ENCODE data around the gene HLA-DMA.

The HLA-DMA gene

GRCh38 chr6:32952817-32953739, at the start of gene HLA-DMA:
HLA-DMA (minus strand) TSS chr6:32953097; CDS start chr6:32953036, 61 bp downstream.
- no peak for TF ChIP-seq ZNF274 (IDR thresholded peaks at IDR 0.05; ENCODE audit: low read depth, low read length)
- H3K4me3 ChIP-seq (ENCODE audit: low read length): peak within 1 kb of the TSS; percentile 97

GRCh38 chr6:33001685-33002084, 48.8 kb upstream of the HLA-DMA start:
- H3K4me3 ChIP-seq (ENCODE audit: low read length): no peak overlapping the region
- TF ChIP-seq ZNF274 (IDR thresholded peaks at IDR 0.05; ENCODE audit: low read depth, low read length): no peak

- no peak overlapping the region for H3K4me3 ChIP-seq (ENCODE audit: low read length)
- no peak for TF ChIP-seq ZNF274 (IDR thresholded peaks at IDR 0.05; ENCODE audit: low read depth, low read length)
These were observed 47.2 kb upstream of the HLA-DMA start for GRCh38 chr6:33000055-33000454.

- TF ChIP-seq ZNF274 (IDR thresholded peaks at IDR 0.05; ENCODE audit: low read depth, low read length): no peak
These were observed 42.6 kb upstream of the HLA-DMA start for GRCh38 chr6:32995448-32995847.

GRCh38 chr6:32993363-32993973, 40.6 kb upstream of the HLA-DMA start:
- no peak for TF ChIP-seq ZNF274 (IDR thresholded peaks at IDR 0.05; ENCODE audit: low read depth, low read length)
- H3K4me3 ChIP-seq (ENCODE audit: low read length): no peak overlapping the region

More at GRCh38 chr6:32995448-32995847, 42.6 kb upstream of the HLA-DMA start:
- no peak overlapping the region; the same call in 1 of the 2 replicates for H3K4me3 ChIP-seq (ENCODE audit: low read length)

- no peak overlapping the region for H3K4me3 ChIP-seq (ENCODE audit: low read length)
- TF ChIP-seq ZNF274 (IDR thresholded peaks at IDR 0.05; ENCODE audit: low read depth, low read length): no peak
These were observed 39.1 kb upstream of the HLA-DMA start for GRCh38 chr6:32991972-32992371.

- H3K4me3 ChIP-seq (ENCODE audit: low read length): no peak overlapping the region
- no peak for TF ChIP-seq ZNF274 (IDR thresholded peaks at IDR 0.05; ENCODE audit: low read depth, low read length)
These were observed 36.5 kb upstream of the HLA-DMA start for GRCh38 chr6:32989368-32989767.

GRCh38 chr6:32984622-32985389, 31.9 kb upstream of the HLA-DMA start:
- no peak for TF ChIP-seq ZNF274 (IDR thresholded peaks at IDR 0.05; ENCODE audit: low read depth, low read length)
- no peak overlapping the region for H3K4me3 ChIP-seq (ENCODE audit: low read length)

- H3K4me3 ChIP-seq (ENCODE audit: low read length): no peak overlapping the region
- no peak for TF ChIP-seq ZNF274 (IDR thresholded peaks at IDR 0.05; ENCODE audit: low read depth, low read length)
These were observed 31.2 kb upstream of the HLA-DMA start for GRCh38 chr6:32983964-32984621.

GRCh38 chr6:32983493-32983848, 30.6 kb upstream of the HLA-DMA start:
- no peak for TF ChIP-seq ZNF274 (IDR thresholded peaks at IDR 0.05; ENCODE audit: low read depth, low read length)
- H3K4me3 ChIP-seq (ENCODE audit: low read length): no peak overlapping the region

GRCh38 chr6:32982702-32983492, 30.0 kb upstream of the HLA-DMA start:
- no peak for TF ChIP-seq ZNF274 (IDR thresholded peaks at IDR 0.05; ENCODE audit: low read depth, low read length)

GRCh38 chr6:32982084-32982701, 29.3 kb upstream of the HLA-DMA start:
- H3K4me3 ChIP-seq (ENCODE audit: low read length): no peak overlapping the region
- no peak for TF ChIP-seq ZNF274 (IDR thresholded peaks at IDR 0.05; ENCODE audit: low read depth, low read length)

More at GRCh38 chr6:32982702-32983492, 30.0 kb upstream of the HLA-DMA start:
- H3K4me3 ChIP-seq (ENCODE audit: low read length): no peak overlapping the region
